ENCODE measurements around the gene SERPINE3. TPM values are rescaled to one million over a fixed set of nuclear protein-coding genes. Genes with fewer than 3 reads are reported as not detected.
A peak's percentile ranks its signal among the peaks of the same experiment; 100 is the strongest.

Gene SERPINE3
- total and polyA plus RNA-seq, 2 experiments from 2014 or later: 0.17 to 0.31 TPM

DNA sequence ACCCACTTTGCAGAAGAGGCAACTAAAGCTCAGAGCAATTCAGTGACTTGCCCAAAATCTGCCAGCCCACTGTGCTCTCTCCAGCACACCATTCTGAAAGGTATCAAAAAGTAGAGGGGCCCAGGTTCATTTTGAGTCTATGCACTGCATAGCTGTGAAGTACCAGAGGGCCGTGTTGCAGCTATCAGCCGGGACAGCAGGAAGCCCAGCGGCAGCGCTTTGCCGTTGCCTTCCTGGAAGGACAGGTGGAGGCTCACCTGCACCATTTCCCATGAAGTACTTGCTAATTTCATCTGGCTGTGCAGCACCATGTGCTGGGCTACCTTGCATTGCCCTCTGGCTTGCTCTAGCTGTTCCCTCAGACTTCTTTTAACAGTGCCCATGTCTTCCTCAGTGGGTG lies 2.7 kb upstream of the SERPINE3 start:
- Histone ChIP-seq H3K27me3 (ENCODE audit: insufficient read depth) (no peaks in the 10 kb centered on the region), H3F3A (replicated peaks; ENCODE audit: low read depth) (no peaks in the 10 kb centered on the region), H3K9me2 (ENCODE audit: insufficient read depth) (no peaks in the 10 kb centered on the region), H4K20me1 (replicated peaks; ENCODE audit: insufficient read depth) (no peaks in the 10 kb centered on the region), H3K4me1 (ENCODE audit: insufficient read depth) (peaks cover 14% of the 10 kb centered on the region; the same call in 1 of the 2 replicates), H3K79me2 (replicated peaks; ENCODE audit: insufficient read depth) (no peaks in the 10 kb centered on the region), H3K4me2 (no peak overlapping the region), H3K27ac (ENCODE audit: low read depth) (no peak overlapping the region), H3K4me3 (no peak overlapping the region), H2AFZ (no peak overlapping the region), H3K36me3 (ENCODE audit: insufficient read depth) (no peaks in the 10 kb centered on the region)
- no peak for DNase-seq (ENCODE audit: low spot score)
- H3K27me3 Mint-ChIP-seq (ENCODE audit: insufficient read depth, low read depth, poor library complexity): peaks cover 5% of the 10 kb centered on the region
- peaks cover 33% of the 10 kb centered on the region for H3K4me1 Mint-ChIP-seq
- no peak overlapping the region for H3K4me3 Mint-ChIP-seq
- TF ChIP-seq ZNF331 (CRISPR knock-in tag; IDR thresholded peaks at IDR 0.05; ENCODE audit: low read depth) (no peak), STAT1 (IDR thresholded peaks at IDR 0.05; ENCODE audit: unreplicated experiment) (no peak), JUNB (IDR thresholded peaks at IDR 0.05; ENCODE audit: unreplicated experiment) (no peak), EZH2 (IDR thresholded peaks at IDR 0.05; ENCODE audit: low read depth, unreplicated experiment) (no peak), NANOG (IDR thresholded peaks at IDR 0.05; ENCODE audit: borderline replicate concordance) (no peak), CREB1 (CRISPR knock-in tag; IDR thresholded peaks at IDR 0.05; ENCODE audit: low read depth) (no peak)
- TF ChIP-seq, protein P1, sequence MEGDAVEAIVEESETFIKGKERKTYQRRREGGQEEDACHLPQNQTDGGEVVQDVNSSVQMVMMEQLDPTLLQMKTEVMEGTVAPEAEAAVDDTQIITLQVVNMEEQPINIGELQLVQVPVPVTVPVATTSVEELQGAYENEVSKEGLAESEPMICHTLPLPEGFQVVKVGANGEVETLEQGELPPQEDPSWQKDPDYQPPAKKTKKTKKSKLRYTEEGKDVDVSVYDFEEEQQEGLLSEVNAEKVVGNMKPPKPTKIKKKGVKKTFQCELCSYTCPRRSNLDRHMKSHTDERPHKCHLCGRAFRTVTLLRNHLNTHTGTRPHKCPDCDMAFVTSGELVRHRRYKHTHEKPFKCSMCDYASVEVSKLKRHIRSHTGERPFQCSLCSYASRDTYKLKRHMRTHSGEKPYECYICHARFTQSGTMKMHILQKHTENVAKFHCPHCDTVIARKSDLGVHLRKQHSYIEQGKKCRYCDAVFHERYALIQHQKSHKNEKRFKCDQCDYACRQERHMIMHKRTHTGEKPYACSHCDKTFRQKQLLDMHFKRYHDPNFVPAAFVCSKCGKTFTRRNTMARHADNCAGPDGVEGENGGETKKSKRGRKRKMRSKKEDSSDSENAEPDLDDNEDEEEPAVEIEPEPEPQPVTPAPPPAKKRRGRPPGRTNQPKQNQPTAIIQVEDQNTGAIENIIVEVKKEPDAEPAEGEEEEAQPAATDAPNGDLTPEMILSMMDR (conservative IDR thresholded peaks at IDR 0.05; ENCODE audit: low read depth in 2 of 2): no peak
- TF ChIP-seq, protein P2, sequence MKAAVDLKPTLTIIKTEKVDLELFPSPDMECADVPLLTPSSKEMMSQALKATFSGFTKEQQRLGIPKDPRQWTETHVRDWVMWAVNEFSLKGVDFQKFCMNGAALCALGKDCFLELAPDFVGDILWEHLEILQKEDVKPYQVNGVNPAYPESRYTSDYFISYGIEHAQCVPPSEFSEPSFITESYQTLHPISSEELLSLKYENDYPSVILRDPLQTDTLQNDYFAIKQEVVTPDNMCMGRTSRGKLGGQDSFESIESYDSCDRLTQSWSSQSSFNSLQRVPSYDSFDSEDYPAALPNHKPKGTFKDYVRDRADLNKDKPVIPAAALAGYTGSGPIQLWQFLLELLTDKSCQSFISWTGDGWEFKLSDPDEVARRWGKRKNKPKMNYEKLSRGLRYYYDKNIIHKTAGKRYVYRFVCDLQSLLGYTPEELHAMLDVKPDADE (IDR thresholded peaks at IDR 0.05): no peak
- peak; percentile 44 for ATAC-seq
- no peaks in the 10 kb centered on the region for H3K36me3 Mint-ChIP-seq (ENCODE audit: low read depth)
- no peak overlapping the region for H3K27ac Mint-ChIP-seq
- no peaks in the 10 kb centered on the region for H3K9me3 Mint-ChIP-seq

DNA sequence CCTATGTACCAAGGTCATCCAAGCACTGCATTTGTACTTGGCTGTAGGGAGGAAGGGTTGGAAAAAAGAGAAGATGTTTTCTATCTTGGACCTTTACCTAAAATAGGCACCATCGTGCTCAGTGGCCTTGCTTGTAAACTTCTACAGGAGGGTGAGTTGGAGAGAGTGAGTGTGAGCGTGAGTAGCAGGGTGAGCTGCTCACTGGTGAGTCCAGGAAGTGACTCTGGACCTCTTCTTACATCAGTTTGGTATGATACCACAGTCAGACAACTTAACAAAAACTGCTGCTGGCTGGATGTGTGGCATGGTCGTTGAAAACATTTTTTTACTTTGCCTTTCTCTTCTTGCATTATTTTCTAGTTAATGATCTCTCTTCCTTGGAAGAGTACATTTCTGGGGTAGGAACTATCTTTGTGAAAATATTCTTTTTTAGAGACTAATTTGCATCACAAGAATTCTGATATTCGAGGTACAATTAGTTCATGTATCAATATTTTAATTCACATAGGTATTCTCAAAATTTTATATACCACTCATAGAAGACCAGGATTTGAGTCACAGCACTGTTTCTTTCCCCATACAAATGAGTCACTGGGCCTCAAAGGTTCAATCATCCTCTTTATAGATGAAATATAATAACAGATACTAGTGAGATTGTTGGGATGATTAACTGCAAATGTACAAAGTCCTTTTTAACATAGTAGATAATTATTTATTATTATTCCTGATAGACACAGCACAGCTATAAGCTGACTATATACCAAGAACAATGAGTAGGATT lies 651 bp downstream of the SERPINE3 start:
- Histone ChIP-seq H4K20me1 (replicated peaks; ENCODE audit: insufficient read depth) (no peaks in the 10 kb centered on the region), H3K36me3 (ENCODE audit: insufficient read depth) (no peaks in the 10 kb centered on the region), H3K4me1 (ENCODE audit: insufficient read depth) (peaks cover 17% of the 10 kb centered on the region; the same call in 1 of the 2 replicates), H3K27ac (ENCODE audit: low read depth) (no peak overlapping the region), H3K79me2 (replicated peaks; ENCODE audit: insufficient read depth) (no peaks in the 10 kb centered on the region), H2AFZ (peak overlapping the region; percentile 94), H3K9me2 (ENCODE audit: insufficient read depth) (no peaks in the 10 kb centered on the region), H3K4me3 (no peak overlapping the region), H3K27me3 (ENCODE audit: insufficient read depth) (no peaks in the 10 kb centered on the region), H3K4me2 (no peak overlapping the region), H3F3A (replicated peaks; ENCODE audit: low read depth) (no peaks in the 10 kb centered on the region)
- no peak overlapping the region for H3K4me3 Mint-ChIP-seq
- no peaks in the 10 kb centered on the region for H3K9me3 Mint-ChIP-seq
- ATAC-seq (no peak), DNase-seq (ENCODE audit: low spot score) (no peak)
- H3K27me3 Mint-ChIP-seq (ENCODE audit: insufficient read depth, low read depth, poor library complexity): peaks cover 7% of the 10 kb centered on the region
- H3K27ac Mint-ChIP-seq: no peak overlapping the region
- no peaks in the 10 kb centered on the region for H3K36me3 Mint-ChIP-seq (ENCODE audit: low read depth)
- H3K4me1 Mint-ChIP-seq: peaks cover 48% of the 10 kb centered on the region
- no peak for TF ChIP-seq POLR2AphosphoS5 (IDR thresholded peaks at IDR 0.05; ENCODE audit: low read depth)
- TF ChIP-seq NANOG (IDR thresholded peaks at IDR 0.05; ENCODE audit: borderline replicate concordance): no peak
- TF ChIP-seq CREB1 (CRISPR knock-in tag; IDR thresholded peaks at IDR 0.05; ENCODE audit: low read depth): no peak
- TF ChIP-seq, protein P2 (IDR thresholded peaks at IDR 0.05): no peak
- TF ChIP-seq EZH2 (IDR thresholded peaks at IDR 0.05; ENCODE audit: low read depth, unreplicated experiment): no peak
- TF ChIP-seq, protein P3, sequence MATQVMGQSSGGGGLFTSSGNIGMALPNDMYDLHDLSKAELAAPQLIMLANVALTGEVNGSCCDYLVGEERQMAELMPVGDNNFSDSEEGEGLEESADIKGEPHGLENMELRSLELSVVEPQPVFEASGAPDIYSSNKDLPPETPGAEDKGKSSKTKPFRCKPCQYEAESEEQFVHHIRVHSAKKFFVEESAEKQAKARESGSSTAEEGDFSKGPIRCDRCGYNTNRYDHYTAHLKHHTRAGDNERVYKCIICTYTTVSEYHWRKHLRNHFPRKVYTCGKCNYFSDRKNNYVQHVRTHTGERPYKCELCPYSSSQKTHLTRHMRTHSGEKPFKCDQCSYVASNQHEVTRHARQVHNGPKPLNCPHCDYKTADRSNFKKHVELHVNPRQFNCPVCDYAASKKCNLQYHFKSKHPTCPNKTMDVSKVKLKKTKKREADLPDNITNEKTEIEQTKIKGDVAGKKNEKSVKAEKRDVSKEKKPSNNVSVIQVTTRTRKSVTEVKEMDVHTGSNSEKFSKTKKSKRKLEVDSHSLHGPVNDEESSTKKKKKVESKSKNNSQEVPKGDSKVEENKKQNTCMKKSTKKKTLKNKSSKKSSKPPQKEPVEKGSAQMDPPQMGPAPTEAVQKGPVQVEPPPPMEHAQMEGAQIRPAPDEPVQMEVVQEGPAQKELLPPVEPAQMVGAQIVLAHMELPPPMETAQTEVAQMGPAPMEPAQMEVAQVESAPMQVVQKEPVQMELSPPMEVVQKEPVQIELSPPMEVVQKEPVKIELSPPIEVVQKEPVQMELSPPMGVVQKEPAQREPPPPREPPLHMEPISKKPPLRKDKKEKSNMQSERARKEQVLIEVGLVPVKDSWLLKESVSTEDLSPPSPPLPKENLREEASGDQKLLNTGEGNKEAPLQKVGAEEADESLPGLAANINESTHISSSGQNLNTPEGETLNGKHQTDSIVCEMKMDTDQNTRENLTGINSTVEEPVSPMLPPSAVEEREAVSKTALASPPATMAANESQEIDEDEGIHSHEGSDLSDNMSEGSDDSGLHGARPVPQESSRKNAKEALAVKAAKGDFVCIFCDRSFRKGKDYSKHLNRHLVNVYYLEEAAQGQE (IDR thresholded peaks at IDR 0.05; ENCODE audit: unreplicated experiment): no peak
- TF ChIP-seq ZNF331 (CRISPR knock-in tag; IDR thresholded peaks at IDR 0.05; ENCODE audit: low read depth): no peak
- TF ChIP-seq, protein P1 (conservative IDR thresholded peaks at IDR 0.05; ENCODE audit: low read depth in 2 of 2): no peak
- no peak for TF ChIP-seq JUNB (IDR thresholded peaks at IDR 0.05; ENCODE audit: unreplicated experiment)
- TF ChIP-seq STAT1 (IDR thresholded peaks at IDR 0.05; ENCODE audit: unreplicated experiment): no peak
- no peak for TF ChIP-seq EZH2phosphoT487 (IDR thresholded peaks at IDR 0.05; ENCODE audit: unreplicated experiment)
